HG03442 (cell line): ENCODE results near the gene ANKRD6.

ENCODE experiments used
- ATAC-seq: cut with Tn5 transposase; IDR thresholded peaks from one replicate; pipeline ENCODE4 v1.9.1; 2021; ENCODE audit warnings: mild to moderate bottlenecking, moderate library complexity; ENCODE audit not compliant: unreplicated experiment

ANKRD6 gene

DNA sequence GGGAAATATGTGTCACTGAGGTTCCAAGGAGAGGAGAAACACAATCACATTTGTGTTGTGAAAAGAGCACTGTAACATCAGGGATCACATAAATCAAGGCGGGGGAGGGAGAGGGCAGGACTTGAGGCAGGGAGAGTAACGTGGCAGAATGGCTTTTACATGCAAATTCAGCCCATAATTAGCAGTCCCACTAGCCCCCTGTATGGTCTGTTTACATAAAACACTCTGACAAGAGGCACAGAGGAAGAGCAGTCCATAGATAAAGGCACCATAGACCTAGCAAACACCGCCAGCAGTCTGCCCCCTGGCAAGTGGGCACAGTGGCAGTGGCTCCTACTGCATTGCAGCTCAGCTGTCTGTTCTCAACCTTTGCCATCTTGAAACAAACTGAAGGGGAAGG, 122.9 kb downstream of the ANKRD6 start:
- no peak for ATAC-seq

GRCh38 chr6:89559487-89559886, 126.5 kb downstream of the ANKRD6 start:
- no peak for ATAC-seq

- no peak for ATAC-seq
Measured at GRCh38 chr6:89562093-89562973, 129.4 kb downstream of the ANKRD6 start.

GRCh38 chr6:89563866-89564265, 130.9 kb downstream of the ANKRD6 start:
- ATAC-seq: no peak

DNA sequence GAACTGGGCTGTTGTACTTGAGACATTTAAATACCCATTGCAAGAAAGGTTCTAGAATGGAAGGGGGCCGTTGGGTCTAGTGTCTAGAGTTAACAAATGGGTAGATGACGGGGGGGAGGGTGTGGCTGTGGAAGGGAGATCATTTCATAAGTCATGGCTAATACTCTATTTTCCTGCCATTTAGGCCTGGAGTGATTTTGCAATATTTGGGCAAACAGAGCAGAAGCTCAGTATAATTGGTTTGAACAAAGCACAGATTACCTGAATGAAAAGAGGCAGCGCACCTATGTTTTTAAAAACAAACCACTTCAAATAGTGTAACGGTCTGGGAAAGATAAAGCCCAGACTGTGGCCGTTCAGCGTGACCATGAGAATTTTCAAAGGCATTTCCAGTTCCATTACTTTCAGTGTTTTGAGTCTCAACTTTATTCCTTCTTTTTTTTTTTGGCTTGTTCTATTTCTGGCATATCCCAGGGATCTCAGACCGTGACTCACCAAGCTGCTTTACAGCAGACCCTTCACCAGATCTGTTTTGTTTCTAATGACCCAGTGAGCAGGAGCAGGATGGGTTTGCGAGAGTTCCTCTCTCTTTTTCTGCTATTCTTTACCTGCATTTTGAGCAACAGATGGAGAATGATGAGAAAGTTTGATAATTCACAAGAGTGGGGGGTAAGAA, 131.9 kb downstream of the ANKRD6 start:
- no peak for ATAC-seq

DNA sequence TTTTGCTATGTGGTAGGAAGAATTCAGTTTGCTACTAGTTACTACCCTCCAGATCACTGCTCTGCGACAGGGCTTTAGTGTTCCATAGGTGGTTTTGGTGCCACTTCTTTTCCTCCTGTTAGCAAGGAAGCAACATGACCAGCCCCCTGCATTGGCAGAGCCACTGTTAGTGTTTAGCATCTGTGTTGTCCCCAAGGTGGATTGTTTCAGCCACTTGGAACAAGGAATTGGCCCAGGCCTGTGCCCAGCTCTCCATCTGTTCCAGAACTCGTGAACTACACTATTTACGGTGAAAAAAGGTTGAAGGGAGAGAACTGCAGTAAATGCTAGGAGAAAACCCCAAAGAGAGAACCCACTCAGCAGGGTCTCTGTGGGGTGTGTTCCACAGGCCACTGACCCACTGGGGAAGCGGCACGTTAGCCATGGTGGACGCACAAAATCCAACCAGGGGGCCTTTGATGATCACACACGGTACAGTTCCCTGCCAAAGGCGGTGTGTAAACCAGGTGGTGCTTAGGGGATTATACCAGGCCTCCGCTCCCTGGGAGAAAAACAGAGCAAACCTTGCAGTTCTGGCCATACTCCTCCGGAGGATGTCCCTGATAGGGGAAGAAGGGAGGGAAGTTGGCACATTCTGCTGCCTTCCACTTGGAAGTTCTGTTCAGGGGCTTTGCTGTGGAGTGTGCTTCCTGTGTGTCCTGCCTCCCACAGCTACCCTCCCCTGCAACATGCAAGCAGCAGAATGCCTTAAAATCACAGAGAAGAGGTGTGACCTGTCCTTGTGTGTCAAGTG, 133.3 kb downstream of the ANKRD6 start:
- no peak for ATAC-seq

DNA sequence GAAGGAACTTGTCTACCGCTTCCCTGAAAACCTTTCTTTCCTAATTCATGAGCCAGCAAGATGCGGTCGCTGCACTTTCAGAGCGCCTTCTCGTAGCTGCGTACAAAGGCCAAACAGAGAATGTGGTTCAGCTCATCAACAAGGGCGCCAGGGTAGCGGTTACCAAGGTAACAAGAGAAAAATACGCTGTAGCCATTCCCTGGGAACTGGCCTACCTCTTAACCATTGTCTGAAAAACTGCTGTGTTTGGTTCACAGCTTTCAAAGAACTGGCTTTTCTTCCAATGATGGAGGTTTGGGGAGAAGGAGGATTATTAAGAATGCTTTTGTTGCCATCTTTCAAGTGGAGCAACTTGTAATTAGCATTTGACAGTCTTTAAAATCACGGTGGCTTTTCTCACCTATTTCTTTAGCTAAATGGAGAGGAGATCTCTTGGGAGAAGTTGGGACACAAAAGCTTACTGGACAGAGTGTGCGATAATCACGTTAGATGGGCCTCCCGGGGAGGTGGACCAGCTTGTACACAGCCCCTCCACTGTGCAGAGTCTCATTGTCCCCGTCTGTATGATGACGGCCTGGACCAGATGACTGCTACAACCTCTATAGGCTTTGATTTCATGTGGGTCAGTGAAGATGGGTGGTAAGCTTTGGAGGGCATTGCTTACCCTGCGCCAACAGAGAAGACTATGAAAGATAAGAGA, 134.1 kb downstream of the ANKRD6 start:
- ATAC-seq: no peak

DNA sequence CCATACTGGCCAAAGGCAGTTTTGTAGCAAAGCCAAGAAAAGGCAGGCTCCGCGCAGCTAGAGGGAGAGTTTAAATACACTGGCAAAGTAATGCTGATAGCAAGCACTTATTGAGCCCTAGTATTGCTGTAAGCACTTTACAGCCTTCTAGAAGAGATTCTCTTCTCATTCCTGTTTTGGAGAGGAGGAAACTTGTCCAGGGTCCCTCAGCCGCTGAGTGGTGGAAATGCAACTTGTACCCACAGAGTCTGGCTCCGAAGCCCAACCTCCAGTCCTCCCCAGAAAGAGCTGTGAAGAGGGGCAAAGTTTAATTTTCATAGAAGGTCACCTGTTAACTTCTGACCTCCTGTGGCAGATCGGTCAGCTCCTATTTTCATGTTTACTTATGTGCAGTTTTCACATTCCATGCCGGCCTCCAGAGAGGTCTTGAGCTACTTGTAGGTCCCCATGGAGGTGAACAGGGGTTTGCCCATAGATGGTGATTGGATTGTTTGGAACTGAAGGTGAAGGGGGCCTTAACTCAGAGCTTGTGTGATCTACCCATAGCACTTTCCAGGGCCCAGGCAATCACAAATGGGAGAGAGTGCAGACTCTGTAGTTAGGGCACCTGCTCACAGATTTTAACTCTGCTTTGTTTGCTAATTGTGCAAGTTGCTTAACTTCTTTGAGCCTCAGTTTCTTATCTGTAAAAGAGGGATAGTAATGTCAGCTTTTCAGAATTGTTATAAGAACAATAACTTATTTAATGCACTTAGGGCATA, 134.9 kb downstream of the ANKRD6 start:
- no peak for ATAC-seq

- no peak for ATAC-seq
Measured at GRCh38 chr6:89574910-89575561, 142.1 kb downstream of the ANKRD6 start.

DNA sequence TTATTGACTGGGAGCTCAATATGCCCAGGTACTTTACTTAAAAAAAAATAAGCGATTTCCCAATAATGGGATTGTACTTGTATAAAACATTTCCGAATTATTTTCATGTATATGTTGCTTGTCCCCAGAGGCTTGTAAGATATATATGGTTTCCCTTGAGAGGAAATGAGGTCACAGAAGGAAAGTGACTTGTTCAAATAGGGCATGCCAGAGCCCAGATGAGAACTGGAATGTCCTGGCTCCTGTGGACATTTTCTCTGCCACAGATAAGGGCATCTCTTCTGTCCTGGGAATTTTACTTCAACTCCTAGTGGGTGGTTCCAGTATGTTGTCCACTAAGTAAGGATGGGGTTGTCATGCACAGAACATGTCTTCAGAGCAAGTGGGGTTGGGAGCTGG, 142.6 kb downstream of the ANKRD6 start:
- ATAC-seq: no peak

- no peak for ATAC-seq
Measured at GRCh38 chr6:89580997-89581666, 148.2 kb downstream of the ANKRD6 start.

DNA sequence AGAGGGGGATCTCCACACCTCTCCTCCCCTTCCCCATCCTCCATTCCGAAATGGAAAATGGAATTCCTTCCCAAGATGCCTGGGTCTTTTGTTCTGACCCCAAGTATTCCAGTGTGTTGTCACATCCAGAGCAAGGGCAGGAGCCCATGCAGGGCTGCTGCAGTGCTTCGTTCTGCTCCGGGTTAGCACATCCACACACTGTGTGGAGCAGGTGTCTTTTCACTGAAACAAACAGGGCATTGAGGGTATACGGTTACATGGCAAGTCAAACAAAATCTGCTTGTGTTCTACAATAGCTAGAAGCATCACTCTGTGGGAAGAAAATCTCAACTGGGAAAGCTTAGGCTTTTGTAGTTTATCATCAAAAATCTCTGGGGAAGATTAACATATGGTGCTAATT, 148.7 kb downstream of the ANKRD6 start:
- no peak for ATAC-seq

GRCh38 chr6:89582669-89583325, 149.8 kb downstream of the ANKRD6 start:
- ATAC-seq: no peak

DNA sequence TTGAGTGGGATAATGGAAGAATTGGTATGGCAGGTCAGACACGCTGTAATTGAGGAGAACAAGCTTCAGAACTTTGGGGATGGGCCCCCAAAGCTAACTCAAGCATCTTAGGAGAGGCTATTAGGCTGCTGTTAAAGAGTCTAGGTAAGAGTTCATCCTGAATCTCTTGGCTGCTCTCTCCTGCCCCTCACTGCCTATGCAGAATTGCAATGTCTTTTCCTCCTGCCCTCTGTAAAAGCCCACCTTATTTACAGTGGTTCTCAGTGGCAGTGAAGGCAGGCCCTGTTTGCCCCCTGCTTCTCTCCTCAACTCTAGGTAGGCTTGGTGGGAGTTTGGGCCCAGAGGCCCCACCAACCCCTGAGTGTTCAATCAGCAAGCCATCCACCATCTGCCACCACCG, 150.6 kb downstream of the ANKRD6 start:
- no peak for ATAC-seq

DNA sequence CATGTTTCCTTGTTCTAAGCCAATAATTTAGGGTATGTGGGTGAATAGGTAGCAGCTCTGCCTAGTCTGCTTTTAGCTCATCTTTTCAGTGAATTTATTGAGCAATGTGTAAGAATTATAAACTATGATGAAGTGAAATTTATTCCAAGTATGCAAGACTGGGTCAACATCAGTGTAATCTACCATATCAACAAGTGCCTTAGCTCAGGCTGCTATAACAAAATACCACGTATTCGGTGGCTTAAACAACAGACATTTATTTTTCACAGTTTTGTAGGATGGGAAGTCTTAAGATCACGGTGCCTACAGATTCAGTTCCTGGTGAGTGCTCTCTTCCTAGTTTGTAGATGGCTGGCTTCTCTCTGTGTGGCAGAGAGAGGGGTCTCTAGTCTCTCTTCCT, 151.6 kb downstream of the ANKRD6 start:
- ATAC-seq: no peak

DNA sequence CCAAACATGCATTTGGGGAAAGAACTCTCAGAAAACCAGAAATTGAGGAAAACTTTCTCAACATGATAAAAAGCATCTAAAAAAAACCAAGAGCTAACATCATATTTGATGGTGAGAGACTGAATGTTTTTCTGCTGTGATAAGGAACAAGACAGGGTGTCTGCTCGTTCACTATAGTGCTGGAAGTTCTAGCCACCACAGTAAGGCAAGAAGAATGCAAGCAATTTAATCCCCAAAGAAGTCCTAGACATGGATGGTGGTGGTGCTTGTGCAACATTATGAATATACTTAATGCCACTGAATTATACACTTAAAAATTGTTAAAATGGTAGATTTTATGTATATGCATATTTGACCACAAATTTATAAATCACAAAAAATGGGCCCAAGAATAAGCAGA, 152.2 kb downstream of the ANKRD6 start:
- ATAC-seq: no peak

DNA sequence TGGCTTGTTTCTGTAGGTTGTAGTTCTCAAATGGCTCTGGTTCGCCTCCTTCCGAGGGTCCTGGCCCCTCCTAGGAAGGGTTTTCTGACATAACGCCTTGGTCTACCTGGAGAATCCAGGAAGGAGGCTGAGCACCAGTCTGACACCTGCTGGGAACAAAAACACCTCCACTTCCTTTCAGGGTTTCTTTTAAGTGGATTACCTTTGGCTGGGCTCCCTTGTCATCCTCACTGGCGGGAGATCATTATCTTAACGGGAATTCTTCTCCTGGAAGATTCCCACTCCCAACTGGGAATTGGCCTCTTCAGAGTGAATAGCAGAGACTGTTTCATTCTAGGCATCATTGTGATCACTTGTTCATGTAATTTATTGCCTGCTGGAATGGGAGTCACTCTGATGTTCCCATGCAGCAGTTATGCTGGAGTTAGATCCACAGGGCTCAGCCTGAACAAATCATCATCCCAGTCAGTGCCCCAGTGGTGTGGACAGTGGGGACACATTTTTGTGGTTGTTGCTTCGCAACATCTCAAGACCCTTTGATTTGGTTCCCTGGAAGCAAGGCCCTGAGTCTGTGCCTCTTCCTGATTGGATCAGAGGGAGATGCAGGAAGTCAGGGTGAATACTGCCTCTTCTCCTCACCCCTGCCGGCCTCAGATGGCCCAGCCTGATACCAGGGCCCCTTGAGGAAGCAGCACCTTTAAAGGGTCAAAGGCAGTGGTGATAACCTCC, 156.5 kb downstream of the ANKRD6 start:
- ATAC-seq: no peak

DNA sequence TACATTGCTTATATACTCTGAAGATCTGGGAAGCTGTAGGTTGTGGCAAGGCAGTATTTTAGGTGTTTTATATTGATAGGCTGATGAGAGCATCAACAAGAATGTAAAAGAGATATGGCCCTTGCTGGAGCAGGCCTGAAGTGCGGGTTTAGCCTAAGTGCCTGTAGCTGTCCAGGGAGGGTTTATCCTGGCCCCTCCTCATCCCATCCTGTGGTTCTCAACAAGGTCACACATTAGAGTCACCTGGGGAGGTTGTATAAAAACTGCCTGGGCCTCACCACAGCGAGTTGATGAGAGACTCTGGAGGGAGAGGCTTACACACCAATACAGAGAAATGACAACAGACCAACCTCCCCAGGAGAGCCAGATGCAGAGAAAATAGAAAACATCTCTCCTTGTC, 157.2 kb downstream of the ANKRD6 start:
- ATAC-seq: no peak
